ENCODE measurements around the gene GARIN1A. TPM values are rescaled to one million over a fixed set of nuclear protein-coding genes. Genes with fewer than 3 reads are reported as not detected.

The GARIN1A gene
- total RNA-seq, 1 donor from 2014 or later = 5.9 TPM

GRCh38 chr7:128708235-128708634 lies 36.1 kb downstream of the GARIN1A start:
- no peak overlapping the region for H3K4me2 ChIP-seq (ENCODE audit: low read length)
- H3K9me3 ChIP-seq (ENCODE audit: insufficient read depth, low read depth, low read length) = no peaks in the 10 kb centered on the region
- no peaks in the 10 kb centered on the region for H3K36me3 ChIP-seq (ENCODE audit: insufficient read depth, low read length)
- no peaks in the 10 kb centered on the region for H4K20me1 ChIP-seq (ENCODE audit: insufficient read depth, low read length)
- Mint-ChIP-seq H3K36me3 (ENCODE audit: low read depth, unreplicated experiment) (peaks cover 2% of the 10 kb centered on the region), H3K4me1 (ENCODE audit: low read depth, unreplicated experiment) (peaks cover 24% of the 10 kb centered on the region), H3K9me3 (ENCODE audit: unreplicated experiment) (peaks cover 2% of the 10 kb centered on the region), H3K27me3 (ENCODE audit: low read depth, unreplicated experiment) (no peaks in the 10 kb centered on the region), H3K4me3 (ENCODE audit: unreplicated experiment) (no peak overlapping the region), H3K27ac (ENCODE audit: unreplicated experiment) (peak overlapping the region; percentile 62)
- H3K4me3 ChIP-seq (ENCODE audit: insufficient read depth, low read depth, low read length) = no peak overlapping the region
- DNase-seq (ENCODE audit: low read depth) (no peak), FAIRE-seq (no peak)
- TF ChIP-seq CTCF (IDR thresholded peaks at IDR 0.05; ENCODE audit: insufficient read depth, low read depth, low read length) = no peak
- TF ChIP-seq EZH2 (IDR thresholded peaks at IDR 0.05; ENCODE audit: insufficient read depth, low read length) = no peak
- H3K79me2 ChIP-seq (ENCODE audit: insufficient read depth, low read length) = no peaks in the 10 kb centered on the region
- H3K4me1 ChIP-seq (ENCODE audit: insufficient read depth, low read length) = no peaks in the 10 kb centered on the region
- H2AFZ ChIP-seq (ENCODE audit: low read depth, low read length) = no peak overlapping the region
- no peak overlapping the region for H3K9ac ChIP-seq (ENCODE audit: low read length)
- no peaks in the 10 kb centered on the region for H3K27me3 ChIP-seq (ENCODE audit: insufficient read depth, low read length)
- no peak overlapping the region for H3K27ac ChIP-seq (ENCODE audit: low read depth, low read length)

- Mint-ChIP-seq H3K9me3 (ENCODE audit: unreplicated experiment) (peaks cover 2% of the 10 kb centered on the region), H3K27me3 (ENCODE audit: low read depth, unreplicated experiment) (no peaks in the 10 kb centered on the region), H3K36me3 (ENCODE audit: low read depth, unreplicated experiment) (peaks cover 3% of the 10 kb centered on the region), H3K4me1 (ENCODE audit: low read depth, unreplicated experiment) (peaks cover 21% of the 10 kb centered on the region), H3K27ac (ENCODE audit: unreplicated experiment) (no peak overlapping the region), H3K4me3 (ENCODE audit: unreplicated experiment) (no peak overlapping the region)
- DNase-seq (ENCODE audit: low read depth) = no peak
- no peaks in the 10 kb centered on the region for H3K9me3 ChIP-seq (ENCODE audit: insufficient read depth, low read depth, low read length)
- H3K36me3 ChIP-seq (ENCODE audit: insufficient read depth, low read length) = no peaks in the 10 kb centered on the region
- H3K27ac ChIP-seq (ENCODE audit: low read depth, low read length) = no peak overlapping the region
- no peak overlapping the region for H2AFZ ChIP-seq (ENCODE audit: low read depth, low read length)
- H3K79me2 ChIP-seq (ENCODE audit: insufficient read depth, low read length) = no peaks in the 10 kb centered on the region
- TF ChIP-seq EZH2 (IDR thresholded peaks at IDR 0.05; ENCODE audit: insufficient read depth, low read length) = no peak
- no peak for TF ChIP-seq CTCF (IDR thresholded peaks at IDR 0.05; ENCODE audit: insufficient read depth, low read depth, low read length)
- H3K4me1 ChIP-seq (ENCODE audit: insufficient read depth, low read length) = peaks cover 4% of the 10 kb centered on the region
- H4K20me1 ChIP-seq (ENCODE audit: insufficient read depth, low read length) = no peaks in the 10 kb centered on the region
- no peak overlapping the region for H3K4me2 ChIP-seq (ENCODE audit: low read length)
- H3K9ac ChIP-seq (ENCODE audit: low read length) = no peak overlapping the region
- H3K4me3 ChIP-seq (ENCODE audit: insufficient read depth, low read depth, low read length) = no peak overlapping the region
- no peak for FAIRE-seq
- no peaks in the 10 kb centered on the region for H3K27me3 ChIP-seq (ENCODE audit: insufficient read depth, low read length)
Observed at GRCh38 chr7:128708824-128709223, 36.7 kb downstream of the GARIN1A start.

- Mint-ChIP-seq H3K36me3 (ENCODE audit: low read depth, unreplicated experiment) (peaks cover 4% of the 10 kb centered on the region), H3K9me3 (ENCODE audit: unreplicated experiment) (peaks cover 2% of the 10 kb centered on the region), H3K27me3 (ENCODE audit: low read depth, unreplicated experiment) (no peaks in the 10 kb centered on the region), H3K4me3 (ENCODE audit: unreplicated experiment) (no peak overlapping the region), H3K27ac (ENCODE audit: unreplicated experiment) (no peak overlapping the region), H3K4me1 (ENCODE audit: low read depth, unreplicated experiment) (peaks cover 15% of the 10 kb centered on the region)
- Histone ChIP-seq H3K27ac (ENCODE audit: low read depth, low read length) (no peak overlapping the region), H3K27me3 (ENCODE audit: insufficient read depth, low read length) (no peaks in the 10 kb centered on the region), H3K9ac (ENCODE audit: low read length) (no peak overlapping the region), H3K36me3 (ENCODE audit: insufficient read depth, low read length) (no peaks in the 10 kb centered on the region), H3K9me3 (ENCODE audit: insufficient read depth, low read depth, low read length) (no peaks in the 10 kb centered on the region), H3K4me1 (ENCODE audit: insufficient read depth, low read length) (peaks cover 5% of the 10 kb centered on the region), H4K20me1 (ENCODE audit: insufficient read depth, low read length) (no peaks in the 10 kb centered on the region), H3K4me3 (ENCODE audit: insufficient read depth, low read depth, low read length) (no peak overlapping the region), H3K79me2 (ENCODE audit: insufficient read depth, low read length) (no peaks in the 10 kb centered on the region), H2AFZ (ENCODE audit: low read depth, low read length) (no peak overlapping the region), H3K4me2 (ENCODE audit: low read length) (no peak overlapping the region)
- no peak for FAIRE-seq
- DNase-seq (ENCODE audit: low read depth) = no peak
- TF ChIP-seq EZH2 (IDR thresholded peaks at IDR 0.05; ENCODE audit: insufficient read depth, low read length) = no peak
- TF ChIP-seq CTCF (IDR thresholded peaks at IDR 0.05; ENCODE audit: insufficient read depth, low read depth, low read length) = no peak
Observed at GRCh38 chr7:128710481-128710880, 38.4 kb downstream of the GARIN1A start.

Measured in astrocyte (in vitro differentiated cells and primary cell).